Endothelial cell of umbilical vein (primary cell): Measurements from ENCODE around the gene DCLK2. TPM values are rescaled to one million over a fixed set of nuclear protein-coding genes. Genes with fewer than 3 reads are reported as not detected.

Source experiments
- BruUV-seq: library from RNA; stranded (reverse); fragments of 400-500 nt; replicated peaks from 2 replicates; lab custom pipeline; 2021; lab: Mats Ljungman, UMichigan
- CTCF ChIA-PET: fragments of 300-600, 350-600 bp; sonication (Branson Sonifier 250); formaldehyde crosslinking; loops from one replicate; lab custom pipeline; 2021; ENCODE audit warnings: antibody characterized with exemption, inconsistent platforms; lab: Charles Lee
- POLR2A ChIA-PET: fragments of 300-600, 350-600 bp; sonication (Branson Sonifier 250); formaldehyde crosslinking; loops from one replicate; lab custom pipeline; 2021; ENCODE audit warnings: antibody characterized with exemption, inconsistent platforms; lab: Charles Lee
- DNase-seq: peaks from one replicate; pipeline ENCODE4 v3.0.0-alpha.2; 2011; ENCODE audit warnings: low read depth, low spot score
- FAIRE-seq: peaks from 2 replicates; lab custom pipeline; 2011; peaks lifted over from hg19 to GRCh38; lab: Jason Lieb, UNC
- H2AFZ ChIP-seq: 2 replicates; pipeline ENCODE4 v1.6.0; 2012; ENCODE audit warnings: low read depth, low read length, control low read depth, inconsistent platforms
- H3K27ac ChIP-seq: 2 replicates; pipeline ENCODE4 v1.5.1; 2011; ENCODE audit warnings: low read depth, mild to moderate bottlenecking, control low read depth, low read length, moderate library complexity; ENCODE audit not compliant: insufficient read depth
- H3K27me3 ChIP-seq, 2 experiments: 2 replicates each; pipeline versions ENCODE4 v1.6.0 to v1.6.1; 2011; ENCODE audit warnings: low read length in 2 of 2, mixed read lengths in 1 of 2; ENCODE audit not compliant: control insufficient read depth in 2 of 2, insufficient read depth in 2 of 2
- H3K36me3 ChIP-seq, 2 experiments: 2 replicates in 1 of 2; 3 replicates in 1 of 2; pipeline ENCODE4 v1.5.1; 2011; ENCODE audit warnings: low read length in 2 of 2, mild to moderate bottlenecking in 1 of 2, moderate library complexity in 1 of 2; ENCODE audit not compliant: control insufficient read depth in 2 of 2, insufficient read depth in 2 of 2; ENCODE audit errors: extremely low read depth in 1 of 2
- H3K4me1 ChIP-seq: 3 replicates; pipeline ENCODE4 v1.5.1; 2011; ENCODE audit warnings: mild to moderate bottlenecking, low read length; ENCODE audit not compliant: control insufficient read depth, insufficient read depth; ENCODE audit errors: extremely low read depth
- H3K4me2 ChIP-seq: 2 replicates; pipeline ENCODE4 v1.6.1; 2011; ENCODE audit warnings: low read length, control low read depth, mixed read lengths; ENCODE audit not compliant: insufficient read depth
- H3K4me3 ChIP-seq, 3 experiments: fragments of 200-600 bp in 1 of 3; sonication (generic), shearing (Covaris generic) in 1 of 3; replicated peaks in 1 of 3; 2 replicates each; pipeline ENCODE4 v1.5.1; 2011 to 2016; ENCODE audit warnings: control low read depth in 3 of 3, low read length in 3 of 3, mild to moderate bottlenecking in 2 of 3, inconsistent platforms in 1 of 3, low read depth in 1 of 3, moderate library complexity in 1 of 3; ENCODE audit not compliant: insufficient read depth in 1 of 3
- H3K79me2 ChIP-seq: 2 replicates; pipeline ENCODE4 v1.6.0; 2012; ENCODE audit warnings: low read length, inconsistent platforms; ENCODE audit not compliant: control insufficient read depth, insufficient read depth
- H3K9ac ChIP-seq: replicated peaks from 2 replicates; pipeline ENCODE3; 2011; ENCODE audit warnings: low read length, control low read depth; ENCODE audit not compliant: insufficient read depth; ENCODE audit errors: extremely low read depth
- H3K9me1 ChIP-seq: replicated peaks from 3 replicates; pipeline ENCODE4 v1.6.0; 2011; ENCODE audit warnings: mild to moderate bottlenecking, low read length; ENCODE audit not compliant: control insufficient read depth, insufficient read depth; ENCODE audit errors: extremely low read depth
- H3K9me3 ChIP-seq: replicated peaks from 2 replicates; pipeline ENCODE4 v1.5.1; 2012; ENCODE audit warnings: low read length, inconsistent platforms; ENCODE audit not compliant: control insufficient read depth, insufficient read depth
- H4K20me1 ChIP-seq: replicated peaks from 2 replicates; pipeline ENCODE3; 2011; ENCODE audit warnings: mild to moderate bottlenecking, low read length; ENCODE audit not compliant: control insufficient read depth, insufficient read depth; ENCODE audit errors: extremely low read depth
- EZH2 ChIP-seq: IDR thresholded peaks from 2 replicates; pipeline ENCODE4 v1.6.1; 2012; ENCODE audit warnings: borderline replicate concordance, low read depth, mild to moderate bottlenecking, moderate library complexity, low read length, inconsistent platforms; ENCODE audit not compliant: severe bottlenecking
- FOS ChIP-seq: IDR thresholded peaks from 2 replicates; pipeline ENCODE4 v1.6.1; 2011; ENCODE audit warnings: mild to moderate bottlenecking, low read length, moderate library complexity, borderline replicate concordance; ENCODE audit not compliant: insufficient read depth
- GATA2 ChIP-seq: IDR thresholded peaks from 2 replicates; pipeline ENCODE4 v1.7.0; 2011; ENCODE audit warnings: low read depth, mild to moderate bottlenecking, moderate library complexity, mixed read lengths, low read length; ENCODE audit not compliant: insufficient read length, insufficient read depth
- JUN ChIP-seq: IDR thresholded peaks from 2 replicates; pipeline ENCODE4 v1.6.1; 2011; ENCODE audit warnings: borderline replicate concordance, low read depth; ENCODE audit not compliant: insufficient read length, insufficient read depth
- MYC ChIP-seq: IDR thresholded peaks from one replicate; pipeline ENCODE4 v1.6.1; 2011; ENCODE audit warnings: mild to moderate bottlenecking, low read depth, low read length
- POLR2A ChIP-seq: IDR thresholded peaks from 2 replicates; pipeline ENCODE4 v1.6.1; 2012; ENCODE audit warnings: low read depth, mild to moderate bottlenecking, control low read depth, low read length
- POLR2AphosphoS5 ChIP-seq: IDR thresholded peaks from 2 replicates; pipeline ENCODE4 v1.6.1; 2012; ENCODE audit warnings: low read depth, mild to moderate bottlenecking, control low read depth, low read length, moderate library complexity; ENCODE audit not compliant: insufficient read depth
- dilution Hi-C: fragments of 300-500 bp; cut with MboI; formaldehyde crosslinking; loops from one replicate; pipeline ENCODE4 v1.15.0; 2019; ENCODE audit warnings: low sequenced_read_pairs; ENCODE audit not compliant: extremely low pct_ligation_motif_present
- intact Hi-C: fragments of 100-400 bp; cut with micrococcal nuclease; formaldehyde crosslinking; loops from one replicate; pipeline ENCODE4 v1.10.0; 2022
- polyA plus RNA-seq, 4 experiments: library from polyadenylated mRNA; depleted of rRNA in 3 of 4; stranded (reverse) in 3 of 4; unstranded in 1 of 4; fragments of >200 nt; gene quantifications; 2 replicates each; pipeline versions ENCODE4 v1.2.1 to v1.2.3, GENCODE V29; 2011 to 2012; ENCODE audit warnings: missing spikeins in 1 of 4
- total RNA-seq: library from RNA; stranded (reverse); gene quantifications from 2 replicates; pipeline ENCODE4 v1.2.3, GENCODE V29; 2021
- TF ChIP-seq, protein P1 (sequence below): IDR thresholded peaks from 2 replicates; pipeline ENCODE4 v1.6.1; 2011; ENCODE audit not compliant: insufficient read depth, insufficient read length
- TF ChIP-seq, protein P2 (sequence below), 2 donors: IDR thresholded peaks; 1 replicate in 1 of 2; 2 replicates in 1 of 2; pipeline ENCODE4 v1.5.1; 2011; ENCODE audit warnings: low read length in 2 of 2, mild to moderate bottlenecking in 2 of 2, moderate library complexity in 2 of 2, control low read depth in 1 of 2, inconsistent platforms in 1 of 2, low read depth in 1 of 2; ENCODE audit not compliant: insufficient read depth in 1 of 2; ENCODE audit errors: extremely low read depth in 1 of 2

DCLK2 gene
- total and polyA plus RNA-seq, 2 donors (not counting 3 experiments of a cell fraction or from before 2014, with no cell fraction given) = 1.7 to 4.7 TPM

DNA sequence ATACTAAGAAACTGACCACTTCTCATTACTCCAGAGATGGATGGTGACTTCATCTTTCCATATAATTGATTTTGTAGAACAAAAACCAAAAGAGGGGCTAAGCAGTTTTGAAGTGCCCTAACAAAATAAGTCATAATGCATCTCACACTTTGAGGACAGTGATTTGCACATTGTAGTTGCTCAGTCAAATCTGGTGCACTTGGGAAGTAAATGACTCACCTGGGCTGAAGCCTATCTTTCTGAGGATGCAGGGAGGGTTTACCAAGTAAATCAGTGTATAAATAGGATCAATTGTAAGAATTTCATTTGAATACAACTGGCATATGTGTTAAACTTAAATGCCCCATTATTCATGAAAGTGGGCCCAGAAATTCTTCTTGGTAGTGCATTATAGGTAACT is 134.2 kb downstream of the DCLK2 start:
- no peaks in the 10 kb centered on the region for H4K20me1 ChIP-seq
- no peak overlapping the region for H2AFZ ChIP-seq
- dilution Hi-C loops (no loop called here), intact Hi-C loops (no loop called here)
- no peak overlapping the region for H3K4me3 ChIP-seq
- H3K9me3 ChIP-seq = no peaks in the 10 kb centered on the region
- POLR2A ChIA-PET = no interaction called here
- no peaks in the 10 kb centered on the region for H3K79me2 ChIP-seq
- H3K36me3 ChIP-seq = no peaks in the 10 kb centered on the region
- no TSS peak for BruUV-seq
- DNase-seq (no peak), FAIRE-seq (no peak)
- no peaks in the 10 kb centered on the region for H3K4me1 ChIP-seq
- H3K4me2 ChIP-seq = no peak overlapping the region
- no peak overlapping the region for H3K9ac ChIP-seq
- H3K27me3 ChIP-seq = no peaks in the 10 kb centered on the region
- H3K9me1 ChIP-seq = no peaks in the 10 kb centered on the region
- TF ChIP-seq, protein P1, sequence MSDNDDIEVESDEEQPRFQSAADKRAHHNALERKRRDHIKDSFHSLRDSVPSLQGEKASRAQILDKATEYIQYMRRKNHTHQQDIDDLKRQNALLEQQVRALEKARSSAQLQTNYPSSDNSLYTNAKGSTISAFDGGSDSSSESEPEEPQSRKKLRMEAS = no peak
- TF ChIP-seq MYC (no peak), EZH2 (no peak), GATA2 (no peak), FOS (no peak), POLR2AphosphoS5 (no peak), POLR2A (no peak), JUN (no peak)
- TF ChIP-seq, protein P2, sequence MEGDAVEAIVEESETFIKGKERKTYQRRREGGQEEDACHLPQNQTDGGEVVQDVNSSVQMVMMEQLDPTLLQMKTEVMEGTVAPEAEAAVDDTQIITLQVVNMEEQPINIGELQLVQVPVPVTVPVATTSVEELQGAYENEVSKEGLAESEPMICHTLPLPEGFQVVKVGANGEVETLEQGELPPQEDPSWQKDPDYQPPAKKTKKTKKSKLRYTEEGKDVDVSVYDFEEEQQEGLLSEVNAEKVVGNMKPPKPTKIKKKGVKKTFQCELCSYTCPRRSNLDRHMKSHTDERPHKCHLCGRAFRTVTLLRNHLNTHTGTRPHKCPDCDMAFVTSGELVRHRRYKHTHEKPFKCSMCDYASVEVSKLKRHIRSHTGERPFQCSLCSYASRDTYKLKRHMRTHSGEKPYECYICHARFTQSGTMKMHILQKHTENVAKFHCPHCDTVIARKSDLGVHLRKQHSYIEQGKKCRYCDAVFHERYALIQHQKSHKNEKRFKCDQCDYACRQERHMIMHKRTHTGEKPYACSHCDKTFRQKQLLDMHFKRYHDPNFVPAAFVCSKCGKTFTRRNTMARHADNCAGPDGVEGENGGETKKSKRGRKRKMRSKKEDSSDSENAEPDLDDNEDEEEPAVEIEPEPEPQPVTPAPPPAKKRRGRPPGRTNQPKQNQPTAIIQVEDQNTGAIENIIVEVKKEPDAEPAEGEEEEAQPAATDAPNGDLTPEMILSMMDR (IDR thresholded peaks at IDR 0.05; ENCODE audit: extremely low read depth in 1 of 2, insufficient read depth in 1 of 2, low read depth in 1 of 2, low read length in 2 of 2) = no peak
- CTCF ChIA-PET = interaction anchor here (4.5 to 7.5 kb wide), 2 partner anchors 206 to 214 kb away, joined by 49 to 299 read pairs; no protein-coding TSS in a partner anchor
- no peak overlapping the region for H3K27ac ChIP-seq
